22Rv1 (cell line): Measurements from ENCODE around the gene NAXD.
A peak's percentile ranks its signal among the peaks of the same experiment; 100 is the strongest.

Experiments
- CTCF ChIP-seq: fragments of 450-650 bp; IDR thresholded peaks from 2 replicates; pipeline ENCODE4 v1.5.1; 2017; ENCODE audit warnings: mild to moderate bottlenecking
- ZFX ChIP-seq: fragments of 450-650 bp; IDR thresholded peaks from 2 replicates; pipeline ENCODE4 v1.6.1; 2017; ENCODE audit warnings: antibody characterized with exemption, borderline replicate concordance

- peak; percentile 78 for TF ChIP-seq CTCF
- TF ChIP-seq ZFX, result no peak
Measured at GRCh38 chr13:110593430-110594130, 21.8 kb upstream of the NAXD start.
